HG02852 (cell line): Measurements from ENCODE around the gene CDK14.

ENCODE experiments used
- ATAC-seq: cut with Tn5 transposase; IDR thresholded peaks from one replicate; pipeline ENCODE4 v1.9.1; 2021; ENCODE audit warnings: mild to moderate bottlenecking, moderate library complexity; ENCODE audit not compliant: unreplicated experiment

CDK14 gene

DNA sequence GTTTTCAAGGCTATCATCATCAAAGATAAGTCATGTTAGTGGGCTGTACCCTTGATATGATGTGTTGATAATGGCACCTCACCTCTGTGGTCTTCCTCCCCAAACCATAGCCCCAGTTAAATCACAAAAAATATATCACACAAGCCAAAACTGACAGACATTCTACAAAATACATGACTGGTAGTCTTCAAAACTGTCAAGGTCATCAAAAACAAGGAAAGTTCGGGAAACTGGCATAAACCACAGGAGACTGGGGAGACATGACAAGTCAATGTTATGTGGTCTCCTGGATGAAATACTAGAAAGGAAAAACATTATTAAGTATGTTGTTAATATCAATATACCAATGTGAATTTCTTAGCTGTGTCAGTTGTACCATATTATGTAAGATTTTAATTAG lies 388.6 kb downstream of the CDK14 start:
- no peak for ATAC-seq

DNA sequence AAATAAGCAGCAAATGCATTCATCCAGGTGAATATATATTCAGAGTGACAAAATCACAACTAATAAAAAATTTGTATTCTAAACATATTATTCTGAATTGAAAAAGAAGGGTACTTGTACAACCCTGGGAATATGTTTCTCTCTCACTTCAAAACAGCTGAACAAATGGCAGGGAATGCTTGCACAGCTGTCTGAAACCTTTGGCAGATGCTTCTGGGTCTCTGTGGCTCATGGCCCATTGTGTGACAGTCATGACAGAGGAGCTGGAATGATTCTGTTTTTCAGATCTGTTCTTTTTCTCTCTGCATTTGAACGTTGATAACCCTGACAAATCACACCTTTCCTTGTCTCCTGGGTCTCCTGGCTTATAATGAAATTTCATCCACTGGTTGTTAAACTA lies 392.4 kb downstream of the CDK14 start:
- ATAC-seq, result no peak

DNA sequence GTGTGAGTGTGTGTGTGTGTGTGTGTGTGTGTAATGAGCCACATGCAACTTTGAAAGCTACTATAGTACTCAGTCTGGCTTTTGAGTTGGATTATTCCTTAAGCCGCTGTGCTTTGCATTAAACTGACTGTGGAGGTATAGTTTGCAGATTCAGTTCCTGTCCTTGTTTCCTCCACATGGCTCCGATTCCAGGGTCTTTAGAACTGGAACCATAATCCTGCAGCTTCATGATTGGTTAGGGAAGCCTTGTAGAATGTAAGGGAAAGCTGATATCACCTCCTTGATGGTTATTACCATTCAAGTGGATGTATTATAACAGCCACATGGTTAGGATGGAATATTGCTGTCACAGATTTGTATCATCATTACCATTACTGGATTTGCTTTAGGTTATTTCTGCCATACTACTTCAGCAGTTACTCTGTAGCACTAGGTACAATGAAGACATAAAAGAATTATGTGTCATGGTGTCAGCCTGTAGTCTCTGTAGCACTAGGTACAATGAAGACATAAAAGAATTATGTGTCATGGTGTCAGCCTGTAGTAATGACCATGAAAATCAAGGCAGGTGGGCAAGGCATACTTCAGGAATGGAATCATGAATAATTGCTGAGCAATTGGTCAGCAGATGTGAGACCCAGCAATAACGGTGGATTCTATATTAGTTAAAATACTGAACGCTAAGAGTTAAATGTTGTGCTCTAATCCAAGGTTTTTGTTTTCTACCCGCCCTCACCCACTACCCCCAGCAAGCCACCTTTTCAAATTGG lies 393.1 kb downstream of the CDK14 start:
- ATAC-seq, result no peak

DNA sequence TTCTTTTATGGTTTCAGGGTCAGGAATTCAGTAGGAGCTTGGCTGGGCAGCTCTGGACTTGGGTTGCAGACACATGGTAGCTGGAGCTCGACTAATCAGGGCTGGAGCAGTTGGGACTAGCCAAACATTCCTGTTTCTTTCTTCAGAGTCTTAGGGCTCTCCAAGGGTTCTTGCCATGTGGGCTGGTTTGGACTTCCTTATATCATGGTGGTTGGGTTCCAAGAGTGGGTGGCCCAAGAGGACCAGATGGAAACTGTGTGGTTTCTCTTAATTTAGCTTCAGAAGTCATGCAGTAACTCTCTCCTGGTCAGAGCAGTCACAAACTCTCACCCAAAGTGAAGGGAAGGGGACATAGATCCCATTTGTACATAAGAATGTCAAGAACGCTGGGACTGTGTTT lies 398.0 kb downstream of the CDK14 start:
- ATAC-seq, result no peak

DNA sequence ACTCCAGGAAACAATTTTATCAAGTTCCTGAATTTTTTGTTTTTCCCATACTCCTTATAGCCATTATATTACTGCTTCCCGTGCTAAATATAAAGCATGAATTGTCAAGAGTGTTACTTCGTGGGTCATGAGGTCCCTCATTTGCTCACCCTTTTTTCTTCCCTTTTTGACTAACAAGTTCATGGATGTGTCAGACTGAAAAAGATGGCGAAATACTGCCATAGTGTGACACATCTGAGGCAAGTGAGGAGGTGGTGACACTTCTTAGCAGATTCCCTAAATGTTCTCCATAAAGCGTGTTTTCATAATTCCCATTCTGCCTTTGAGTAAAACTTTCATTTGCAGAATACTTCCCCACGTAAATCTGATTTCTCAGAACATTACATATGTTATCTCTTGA lies 398.5 kb downstream of the CDK14 start:
- ATAC-seq, result no peak

DNA sequence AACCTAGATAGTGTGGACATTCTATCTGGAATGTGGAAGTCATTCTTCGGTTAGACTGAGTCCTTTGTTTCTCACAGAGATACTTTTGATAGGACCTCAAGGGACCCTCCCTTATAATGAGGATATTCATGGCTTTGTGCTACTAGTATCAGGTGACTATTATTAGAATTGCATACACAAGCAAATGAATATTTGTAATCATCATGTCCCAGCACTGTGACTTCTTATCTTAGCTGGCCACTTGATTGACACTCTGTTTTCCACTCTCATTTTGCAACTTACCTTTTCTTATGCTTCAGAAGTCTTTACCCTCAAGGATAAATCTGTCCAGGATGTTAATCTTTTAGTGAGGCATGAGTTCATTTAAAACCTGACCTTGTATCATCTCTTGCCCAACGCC lies 399.9 kb downstream of the CDK14 start:
- ATAC-seq, result no peak

DNA sequence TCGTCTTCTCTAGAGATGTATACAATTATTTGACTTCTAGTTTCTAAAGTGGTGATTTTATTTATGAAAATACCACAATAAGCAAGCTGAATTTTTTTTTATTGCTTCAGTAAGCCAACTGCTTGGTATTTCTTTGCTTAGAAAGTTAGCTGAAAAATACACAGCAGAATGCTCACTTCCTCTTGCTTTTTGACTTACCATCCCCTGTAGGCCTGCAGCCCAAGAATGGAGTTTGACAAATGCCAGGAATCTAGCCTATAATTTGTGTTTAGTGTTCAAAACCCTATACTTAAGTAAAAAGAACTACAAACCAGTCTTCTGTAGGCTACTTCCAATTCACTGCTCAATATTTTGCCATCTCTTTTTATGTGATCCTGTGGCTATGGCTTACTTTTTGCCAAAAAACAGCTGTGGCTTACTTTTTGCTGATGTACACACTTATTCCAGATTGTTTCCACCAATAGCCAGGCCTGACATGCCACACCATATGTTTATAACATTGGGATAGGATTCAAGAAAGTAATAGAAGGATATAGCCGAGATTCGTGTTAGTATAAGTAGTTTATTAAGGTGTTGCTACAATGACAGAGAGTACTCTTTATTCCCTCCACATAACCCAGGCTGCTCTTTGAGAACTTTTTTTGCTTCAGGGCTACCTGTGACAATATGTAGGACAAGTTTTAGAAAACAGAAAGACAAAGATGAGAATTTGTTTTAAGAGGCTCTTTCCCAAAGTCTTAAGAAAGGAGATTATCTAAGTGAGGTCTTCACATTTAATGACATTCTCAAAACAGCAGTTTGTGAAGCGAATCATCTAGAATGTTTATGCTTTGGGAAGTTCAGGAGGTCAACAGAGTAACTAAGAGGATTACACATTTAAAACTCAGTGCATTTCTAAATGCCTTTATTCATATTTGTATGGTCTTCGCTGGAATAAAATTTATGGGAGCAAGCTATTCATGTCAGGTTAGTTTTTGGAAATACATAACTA lies 404.2 kb downstream of the CDK14 start:
- no peak for ATAC-seq

DNA sequence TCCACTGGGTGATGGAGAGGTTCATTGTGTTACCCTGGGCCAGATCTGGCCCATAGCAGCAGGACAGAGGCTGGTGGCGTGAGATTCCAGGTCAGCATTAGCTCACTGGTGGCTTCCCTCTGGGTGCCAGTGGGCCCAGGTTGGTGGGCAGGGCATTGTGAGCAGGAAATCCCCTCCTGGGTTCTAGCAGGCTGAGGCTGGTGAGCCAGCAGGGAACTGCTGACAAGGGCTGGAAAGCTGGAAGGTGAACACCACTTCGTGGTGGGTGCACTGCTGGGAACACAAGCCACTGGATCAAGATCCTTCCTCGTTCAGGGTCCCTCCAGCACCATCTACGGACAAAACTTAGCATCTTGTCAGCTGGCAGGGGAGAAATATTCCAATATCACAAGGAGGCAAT lies 408.9 kb downstream of the CDK14 start:
- ATAC-seq, result no peak

DNA sequence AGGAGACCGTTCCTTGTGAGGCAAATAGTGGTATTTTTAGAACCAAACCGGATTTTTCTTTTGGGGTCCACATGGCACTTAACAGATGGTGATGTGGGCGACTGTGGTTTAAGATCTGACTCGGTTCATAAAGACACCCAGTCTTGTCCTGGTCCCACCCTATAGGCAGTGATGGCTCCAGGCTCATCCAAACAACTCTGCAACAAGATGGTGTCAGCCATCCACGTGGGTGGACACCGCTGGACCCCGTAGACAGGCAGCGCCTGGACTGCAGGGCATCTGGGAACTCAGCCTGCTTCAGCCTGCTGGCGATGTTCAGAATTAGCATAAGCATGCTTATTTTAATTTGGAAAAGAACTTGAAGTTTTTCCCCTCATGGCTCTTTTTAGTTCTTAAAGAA lies 409.7 kb downstream of the CDK14 start:
- no peak for ATAC-seq

DNA sequence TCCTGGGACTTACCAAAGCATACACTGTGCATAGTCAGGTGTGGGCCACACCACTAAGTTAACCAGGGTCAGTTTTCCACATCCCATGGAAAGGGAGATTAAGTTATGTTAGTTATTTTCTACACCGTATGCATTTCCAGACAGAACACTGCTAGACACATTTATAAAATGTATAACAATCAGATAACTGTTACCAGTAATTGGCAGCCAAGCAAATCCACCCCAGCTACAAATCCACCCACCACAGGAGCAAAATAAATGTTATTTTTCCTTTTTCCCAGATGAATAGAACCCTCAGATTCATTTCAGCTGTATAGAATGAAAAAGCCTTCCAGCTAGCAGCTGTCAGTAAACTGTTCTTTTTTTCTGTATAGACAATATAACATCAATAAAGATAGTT lies 411.2 kb downstream of the CDK14 start:
- no peak for ATAC-seq

DNA sequence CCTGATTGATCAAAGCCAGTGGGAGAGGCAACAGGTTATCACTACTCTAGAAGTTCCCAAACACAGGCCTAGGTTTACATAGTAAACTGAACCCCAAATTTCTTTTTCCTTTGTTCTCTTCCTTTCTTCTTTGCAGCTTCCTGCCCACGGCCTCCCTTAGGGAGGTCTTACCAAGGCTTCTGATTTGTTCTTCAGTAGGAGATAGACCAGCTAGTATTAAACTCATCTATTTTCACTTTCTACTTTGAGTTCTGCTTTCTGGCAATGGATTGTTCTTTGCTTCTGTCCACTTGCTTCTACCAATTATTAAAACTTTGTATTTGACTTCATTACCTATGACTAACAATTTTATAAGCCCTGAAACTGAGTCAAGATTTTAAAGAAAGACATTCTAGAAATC lies 417.0 kb downstream of the CDK14 start:
- ATAC-seq, result no peak

DNA sequence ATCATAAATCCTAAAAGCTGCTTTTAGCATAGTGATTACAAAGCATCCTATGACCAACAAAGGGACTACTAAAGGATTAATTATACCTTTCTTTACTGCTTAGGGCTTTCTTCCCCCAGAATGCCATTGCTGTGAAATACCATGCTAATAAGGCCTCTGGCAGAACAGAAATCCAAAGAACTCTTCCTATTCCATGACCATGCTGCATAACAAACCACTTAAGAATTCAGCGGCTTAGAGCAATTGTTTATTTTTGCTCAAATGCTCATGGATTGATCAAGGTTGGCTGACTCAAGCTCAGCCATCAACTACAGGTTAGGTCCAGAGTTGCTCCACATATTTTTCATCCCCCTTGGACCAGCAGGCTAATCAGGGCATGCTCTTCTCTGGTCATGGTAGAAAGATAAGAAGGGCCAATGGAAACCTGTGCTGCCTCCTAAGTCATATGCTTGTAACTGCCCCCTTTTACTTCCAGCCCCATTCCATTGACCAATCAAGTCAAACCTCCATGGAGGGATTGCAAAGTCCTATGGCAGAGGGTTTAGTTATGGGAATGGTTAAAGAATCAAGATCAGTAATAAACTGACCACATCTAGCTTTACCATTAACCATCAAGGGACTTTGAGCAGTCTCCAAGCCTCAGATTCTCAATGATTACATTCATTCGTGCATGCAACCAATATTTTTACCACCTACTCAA lies 423.7 kb downstream of the CDK14 start:
- no peak for ATAC-seq

DNA sequence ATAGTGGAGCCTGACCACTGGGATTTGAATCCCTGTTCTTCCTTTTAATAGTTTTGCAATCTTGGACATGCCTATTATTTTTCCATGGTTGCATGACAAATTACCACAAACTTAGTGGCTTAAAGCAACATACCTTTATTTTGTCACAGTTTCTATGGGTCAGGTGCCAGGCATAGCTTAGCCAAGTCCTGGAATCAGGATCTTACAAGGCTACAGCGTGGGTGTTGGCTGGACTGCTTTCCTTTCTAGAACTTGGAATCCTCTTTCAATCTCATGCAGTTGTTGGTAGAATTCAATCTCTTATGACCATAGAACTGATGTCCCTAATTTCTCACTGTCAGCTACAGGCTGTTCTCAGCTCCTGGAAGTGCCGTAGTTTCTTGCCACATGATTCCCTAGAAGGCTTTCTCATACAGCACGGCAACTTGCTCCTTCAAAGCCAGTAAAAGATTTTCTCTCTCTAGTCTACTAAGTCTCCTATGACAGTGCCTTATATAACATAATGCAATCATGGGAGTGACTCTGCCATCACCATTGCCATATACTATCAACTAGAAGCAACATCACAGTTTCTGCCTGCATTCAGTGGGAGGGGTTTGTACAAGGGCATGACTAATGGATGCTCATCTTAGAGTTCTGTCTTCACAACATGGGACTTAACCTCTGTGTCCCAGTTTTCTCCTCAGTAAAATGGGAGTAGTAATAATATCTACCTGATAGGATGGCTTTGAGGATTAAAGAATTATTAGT lies 424.7 kb downstream of the CDK14 start:
- ATAC-seq, result no peak

DNA sequence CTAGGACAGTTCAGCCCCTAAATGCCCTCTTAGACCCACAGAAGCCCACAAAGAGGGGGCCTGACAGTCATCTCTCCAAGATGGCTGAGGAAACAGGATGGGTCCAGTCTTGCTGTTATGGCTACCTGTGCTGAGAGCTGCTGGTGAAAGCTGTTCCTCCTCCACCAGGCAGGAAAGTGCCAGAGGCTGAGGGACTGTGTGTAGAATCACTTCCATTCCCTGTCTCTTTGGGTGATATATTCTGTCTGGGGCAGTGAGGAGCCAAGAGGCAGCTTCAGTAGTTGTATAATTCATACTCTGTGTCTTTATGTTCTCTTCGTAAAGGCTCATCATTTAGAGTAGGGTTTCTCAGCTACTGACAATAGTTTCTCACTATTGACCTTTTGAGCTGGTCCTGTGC lies 425.8 kb downstream of the CDK14 start:
- ATAC-seq, result no peak

DNA sequence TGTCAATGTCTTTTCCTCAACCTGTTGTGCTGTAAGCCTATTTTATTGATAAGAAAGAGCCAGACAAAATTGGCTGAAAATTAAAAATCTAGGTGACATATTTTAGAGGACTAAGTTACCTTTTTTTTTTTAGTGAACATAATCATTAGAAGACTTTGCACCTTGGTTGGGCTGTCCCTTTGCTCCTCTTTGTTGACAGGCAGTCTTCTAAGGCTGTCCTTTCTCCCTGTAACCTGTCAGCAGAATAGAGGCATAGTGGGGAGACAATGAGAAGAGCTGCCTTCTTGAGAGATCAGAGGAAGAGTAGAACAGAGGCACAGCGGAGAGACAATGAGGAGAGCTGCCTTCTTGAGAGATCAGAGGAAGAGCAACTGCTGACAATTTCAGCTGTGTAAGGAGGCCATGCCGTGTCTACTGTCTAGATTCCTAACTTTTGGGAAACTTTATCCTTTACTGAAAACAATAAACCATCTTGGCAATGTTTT lies 429.8 kb downstream of the CDK14 start:
- ATAC-seq, result no peak

DNA sequence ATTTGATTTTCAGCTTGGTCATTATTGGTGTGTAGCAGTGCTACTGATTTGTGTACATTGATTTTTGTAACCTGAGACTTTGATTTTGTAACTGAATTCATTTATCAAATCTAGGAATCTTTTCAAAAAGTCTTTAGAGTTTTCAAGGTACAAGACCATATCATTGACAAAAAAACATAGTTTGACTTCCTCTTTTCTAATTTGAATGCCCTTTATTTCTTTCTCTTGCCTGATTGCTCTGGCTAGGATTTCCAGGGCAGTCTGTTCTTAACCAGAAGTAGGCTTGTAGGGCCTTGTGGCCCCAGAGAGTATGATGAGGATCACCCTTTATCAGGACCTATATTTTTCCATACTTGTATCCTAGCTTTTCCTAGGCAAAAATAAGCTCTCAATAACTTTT lies 433.6 kb downstream of the CDK14 start:
- ATAC-seq, result no peak

DNA sequence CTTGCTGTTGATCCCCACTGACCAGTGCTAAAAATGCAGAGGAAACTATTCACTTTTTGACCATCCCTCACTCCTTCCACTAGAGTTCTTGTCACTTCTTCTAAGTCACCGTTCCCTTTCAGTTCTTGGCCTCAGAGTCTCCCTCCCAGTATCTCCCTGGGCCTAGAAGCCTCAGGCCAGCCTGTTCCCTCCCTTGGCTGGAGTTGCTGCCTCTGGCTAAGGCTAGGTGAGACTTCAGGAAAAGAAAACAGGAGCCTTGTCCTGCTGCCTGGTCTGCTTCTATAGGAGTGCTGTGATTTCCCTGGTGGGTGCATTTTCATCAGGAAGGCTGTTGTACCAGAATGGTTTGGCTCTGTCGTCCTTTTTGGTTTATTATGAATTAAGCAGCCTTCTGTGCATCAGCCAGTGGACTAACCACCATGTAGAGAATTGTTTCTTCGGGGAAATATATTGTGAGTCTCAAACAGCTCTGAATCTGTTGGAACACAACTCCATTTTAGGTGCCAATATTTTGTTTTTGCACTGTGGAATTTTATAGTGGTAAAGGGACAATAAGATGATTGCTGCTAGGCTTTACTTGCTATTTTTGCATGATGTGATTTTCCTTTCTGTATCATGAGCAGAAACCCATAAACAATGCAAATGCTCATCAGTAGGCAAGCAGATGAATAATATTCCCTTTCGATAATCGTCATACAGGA lies 434.7 kb downstream of the CDK14 start:
- ATAC-seq, result no peak

DNA sequence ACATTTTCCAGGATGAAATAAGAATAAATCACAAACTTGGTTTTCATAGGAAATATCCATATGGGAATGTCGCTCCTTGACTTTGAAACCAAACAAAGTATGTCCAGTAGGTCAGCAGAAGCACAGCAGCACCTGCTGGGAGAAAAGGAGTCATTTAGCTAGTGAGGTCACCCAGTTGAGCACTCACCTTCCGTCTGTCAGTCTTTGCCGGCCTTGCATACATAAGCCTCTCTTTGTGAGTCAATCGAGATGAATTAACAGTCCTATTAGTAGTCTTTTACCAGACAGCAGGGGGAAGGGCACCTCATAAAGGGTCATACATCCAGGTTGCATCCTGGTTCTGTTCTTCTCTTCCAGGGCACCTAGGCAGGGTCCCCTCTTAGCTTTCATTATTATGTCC lies 435.6 kb downstream of the CDK14 start:
- ATAC-seq, result no peak

DNA sequence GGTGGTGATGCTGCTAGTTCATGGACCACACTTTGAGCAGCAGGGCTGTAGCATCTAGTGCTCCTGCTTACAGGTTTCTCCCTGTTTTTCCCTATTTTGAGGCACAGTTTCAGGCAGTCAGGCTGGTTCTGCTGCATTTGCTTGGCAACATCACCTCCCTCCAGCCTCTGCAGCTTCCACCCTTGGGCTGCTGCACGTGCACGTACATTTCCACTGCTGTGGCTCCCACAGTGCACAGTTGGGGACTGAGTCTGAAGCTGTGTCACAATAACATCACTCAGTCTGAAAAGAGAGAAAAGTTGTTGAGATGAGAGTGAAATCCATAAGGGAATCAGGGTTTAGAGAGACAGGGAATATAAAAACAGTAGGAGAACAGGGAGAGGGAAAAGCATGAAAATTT lies 437.5 kb downstream of the CDK14 start:
- ATAC-seq, result no peak
